AG04450 (cell line): ENCODE measurements around the gene OSBPL2. TPM values are rescaled to one million over a fixed set of nuclear protein-coding genes. Genes with fewer than 3 reads are reported as not detected.

Experiments
- CTCF ChIA-PET: fragments of 300-600, 350-600 bp; formaldehyde crosslinking; extraction: SDS; loops from one replicate; lab custom pipeline; 2022; ENCODE audit warnings: antibody characterized with exemption, inconsistent platforms; lab: Charles Lee
- POLR2A ChIA-PET: fragments of 350-600 bp; formaldehyde crosslinking; extraction: SDS; loops from one replicate; lab custom pipeline; 2021; ENCODE audit warnings: antibody characterized with exemption, inconsistent platforms; lab: Yijun Ruan, JAX
- DNase-seq: peaks from one replicate; pipeline ENCODE4 v3.0.0-alpha.2; 2011; ENCODE audit warnings: low read depth, low spot score
- H3K27ac ChIP-seq: one replicate; pipeline ENCODE4 v1.5.1; 2012; ENCODE audit warnings: low read depth, low read length, control low read depth
- H3K27me3 ChIP-seq: one replicate; pipeline ENCODE4 v1.6.0; 2012; ENCODE audit warnings: low read length; ENCODE audit not compliant: control insufficient read depth, insufficient read depth
- H3K4me3 ChIP-seq: 2 replicates; pipeline ENCODE4 v1.5.1; 2011; ENCODE audit warnings: mild to moderate bottlenecking, low read depth, low read length, control low read depth
- H3K9me3 ChIP-seq: 2 replicates; pipeline ENCODE4 v1.5.1; 2012; ENCODE audit warnings: low read length; ENCODE audit not compliant: control insufficient read depth, insufficient read depth
- polyA plus RNA-seq: library from polyadenylated mRNA; depleted of rRNA; stranded (reverse); fragments of >200 nt; gene quantifications from 2 replicates; pipeline ENCODE4 v1.2.3, GENCODE V29; 2011
- TF ChIP-seq, protein P1 (sequence below): IDR thresholded peaks from 2 replicates; pipeline ENCODE4 v1.5.1; 2011; ENCODE audit warnings: low read depth, low read length, control low read depth, inconsistent platforms

The OSBPL2 gene
- polyA plus RNA-seq, 1 experiment = 18.5 TPM

DNA sequence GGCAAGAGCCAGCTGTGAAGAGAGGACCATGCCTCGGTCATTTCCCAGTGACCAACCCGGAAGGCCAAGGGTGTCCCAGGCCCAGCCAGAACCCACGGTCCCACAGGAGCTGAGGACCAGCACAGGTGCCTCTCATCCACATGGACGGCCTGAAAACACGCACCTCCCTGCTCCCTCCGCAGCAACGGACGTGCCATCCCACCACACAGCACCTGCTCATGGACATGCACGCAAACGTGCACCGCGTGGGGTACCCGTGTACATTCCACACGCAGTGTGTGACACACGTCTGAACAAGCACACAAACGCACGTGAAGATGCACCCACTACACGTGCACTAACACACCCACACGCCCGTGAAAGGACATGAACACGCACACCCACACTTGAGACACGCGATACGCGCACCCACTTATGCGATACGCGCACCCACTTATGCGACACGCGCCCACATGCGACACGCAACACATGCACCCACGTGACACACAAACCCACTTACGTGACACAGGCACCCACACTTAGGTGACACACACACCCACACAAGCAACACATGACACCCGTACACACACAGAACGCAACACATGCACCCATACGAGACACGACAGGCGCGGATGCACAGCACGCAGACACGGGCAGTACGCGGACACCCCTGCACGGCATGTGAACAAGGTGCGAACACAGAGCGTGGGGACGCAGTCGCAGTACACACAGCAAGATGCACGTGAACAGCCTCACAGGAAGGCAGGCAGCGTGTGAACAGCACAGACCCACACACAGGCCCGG lies 98.6 kb downstream of the OSBPL2 start:
- H3K27me3 ChIP-seq = no peaks in the 10 kb centered on the region
- H3K4me3 ChIP-seq = no peak overlapping the region
- POLR2A ChIA-PET = no interaction called here
- no peak overlapping the region for H3K27ac ChIP-seq
- H3K9me3 ChIP-seq = peaks cover 5% of the 10 kb centered on the region
- DNase-seq = no peak
- CTCF ChIA-PET = no interaction called here
- TF ChIP-seq, protein P1, sequence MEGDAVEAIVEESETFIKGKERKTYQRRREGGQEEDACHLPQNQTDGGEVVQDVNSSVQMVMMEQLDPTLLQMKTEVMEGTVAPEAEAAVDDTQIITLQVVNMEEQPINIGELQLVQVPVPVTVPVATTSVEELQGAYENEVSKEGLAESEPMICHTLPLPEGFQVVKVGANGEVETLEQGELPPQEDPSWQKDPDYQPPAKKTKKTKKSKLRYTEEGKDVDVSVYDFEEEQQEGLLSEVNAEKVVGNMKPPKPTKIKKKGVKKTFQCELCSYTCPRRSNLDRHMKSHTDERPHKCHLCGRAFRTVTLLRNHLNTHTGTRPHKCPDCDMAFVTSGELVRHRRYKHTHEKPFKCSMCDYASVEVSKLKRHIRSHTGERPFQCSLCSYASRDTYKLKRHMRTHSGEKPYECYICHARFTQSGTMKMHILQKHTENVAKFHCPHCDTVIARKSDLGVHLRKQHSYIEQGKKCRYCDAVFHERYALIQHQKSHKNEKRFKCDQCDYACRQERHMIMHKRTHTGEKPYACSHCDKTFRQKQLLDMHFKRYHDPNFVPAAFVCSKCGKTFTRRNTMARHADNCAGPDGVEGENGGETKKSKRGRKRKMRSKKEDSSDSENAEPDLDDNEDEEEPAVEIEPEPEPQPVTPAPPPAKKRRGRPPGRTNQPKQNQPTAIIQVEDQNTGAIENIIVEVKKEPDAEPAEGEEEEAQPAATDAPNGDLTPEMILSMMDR = no peak

DNA sequence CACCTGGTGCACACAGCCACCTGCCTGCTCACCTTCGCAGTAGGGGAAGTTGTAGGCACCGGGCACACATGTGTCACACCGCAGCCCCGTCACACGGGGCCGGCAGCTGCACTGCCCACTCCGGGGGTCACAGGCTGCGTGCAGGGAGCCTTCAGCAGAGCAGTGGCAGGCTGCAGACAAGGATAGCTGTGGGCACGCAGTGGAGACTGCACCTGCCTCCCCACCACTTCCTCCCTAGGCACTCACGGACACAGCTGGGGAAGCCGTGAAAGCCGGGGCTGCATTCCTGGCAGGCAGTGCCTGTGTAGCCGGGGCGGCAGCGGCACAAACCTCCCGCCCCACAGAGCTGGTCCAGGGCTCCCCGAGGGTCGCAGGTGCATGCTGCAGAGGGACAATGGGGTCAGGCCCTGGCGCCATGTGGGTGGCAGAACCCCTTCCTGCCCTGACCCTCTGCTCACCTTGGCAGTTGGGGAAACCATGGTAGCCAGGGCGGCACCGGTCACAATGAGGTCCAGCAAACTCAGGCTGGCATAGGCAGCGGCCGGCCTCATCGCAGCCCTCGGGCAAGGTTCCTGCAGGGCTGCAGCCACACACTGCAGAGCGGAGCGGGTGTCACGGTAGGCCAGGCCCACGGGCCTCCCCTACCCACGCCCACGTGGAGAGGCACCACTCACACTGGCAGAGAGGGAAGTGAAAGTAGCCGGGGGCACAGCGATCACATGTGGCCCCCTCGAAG lies 99.4 kb downstream of the OSBPL2 start:
- CTCF ChIA-PET = no interaction called here
- Histone ChIP-seq H3K9me3 (peaks cover 5% of the 10 kb centered on the region), H3K27ac (no peak overlapping the region), H3K4me3 (no peak overlapping the region), H3K27me3 (no peaks in the 10 kb centered on the region)
- DNase-seq = no peak
- TF ChIP-seq, protein P1 = no peak
- POLR2A ChIA-PET = no interaction called here

DNA sequence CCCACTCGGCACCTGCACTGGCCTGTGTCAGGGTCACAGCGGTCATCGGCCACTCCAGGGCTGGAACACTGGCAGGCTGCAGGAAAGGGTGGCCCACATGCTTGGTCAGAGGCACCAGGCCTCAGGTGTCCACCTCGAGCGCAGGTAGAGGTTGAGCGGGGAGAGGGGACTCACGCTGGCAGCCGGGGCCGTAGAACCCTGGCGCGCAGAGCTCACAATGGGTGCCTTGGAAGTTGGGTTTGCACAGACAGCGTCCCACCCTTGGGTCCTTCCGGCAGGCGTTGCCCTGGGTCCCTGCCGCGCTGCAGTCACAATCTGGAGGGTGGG lies 99.9 kb downstream of the OSBPL2 start:
- CTCF ChIA-PET = no interaction called here

DNA sequence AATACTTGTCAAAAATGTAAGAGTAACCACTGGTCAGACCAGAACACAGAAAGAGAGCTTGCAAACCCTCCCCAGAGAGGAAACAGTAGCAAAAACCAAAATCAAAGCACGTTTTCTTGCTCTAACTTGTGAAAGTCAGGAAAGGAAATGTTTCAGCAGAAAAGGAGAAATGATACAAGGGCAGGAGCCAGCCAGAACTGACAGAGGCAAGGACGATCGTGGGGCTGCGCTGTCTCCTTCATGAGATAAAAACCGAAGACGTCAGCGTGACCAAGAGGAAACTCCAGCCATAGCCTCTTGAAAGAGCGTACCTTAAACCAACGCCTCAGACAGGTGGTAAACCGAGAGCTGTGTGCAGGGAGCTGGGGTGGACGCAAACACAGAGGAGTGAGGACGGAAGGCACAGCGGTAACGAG lies 101.3 kb downstream of the OSBPL2 start:
- TF ChIP-seq, protein P1 = no peak
- no peaks in the 10 kb centered on the region for H3K27me3 ChIP-seq
- POLR2A ChIA-PET = interaction anchor here (0.7 kb wide), 1 partner anchor 28 kb away, joined by 9 read pairs; no protein-coding TSS in a partner anchor
- no peak for DNase-seq
- H3K9me3 ChIP-seq = peaks cover 5% of the 10 kb centered on the region
- H3K4me3 ChIP-seq = no peak overlapping the region
- CTCF ChIA-PET = interaction anchor here (0.8 to 1.0 kb wide), 2 partner anchors 43 to 44 kb away, joined by 3 to 5 read pairs; no protein-coding TSS in a partner anchor
- no peak overlapping the region for H3K27ac ChIP-seq

More for the DNA sequence above, 99.9 kb downstream of the OSBPL2 start:
- POLR2A ChIA-PET = no interaction called here
- no peaks in the 10 kb centered on the region for H3K27me3 ChIP-seq
- TF ChIP-seq, protein P1 = no peak
- H3K27ac ChIP-seq = no peak overlapping the region
- no peak overlapping the region for H3K4me3 ChIP-seq
- peaks cover 5% of the 10 kb centered on the region for H3K9me3 ChIP-seq
- DNase-seq = no peak

DNA sequence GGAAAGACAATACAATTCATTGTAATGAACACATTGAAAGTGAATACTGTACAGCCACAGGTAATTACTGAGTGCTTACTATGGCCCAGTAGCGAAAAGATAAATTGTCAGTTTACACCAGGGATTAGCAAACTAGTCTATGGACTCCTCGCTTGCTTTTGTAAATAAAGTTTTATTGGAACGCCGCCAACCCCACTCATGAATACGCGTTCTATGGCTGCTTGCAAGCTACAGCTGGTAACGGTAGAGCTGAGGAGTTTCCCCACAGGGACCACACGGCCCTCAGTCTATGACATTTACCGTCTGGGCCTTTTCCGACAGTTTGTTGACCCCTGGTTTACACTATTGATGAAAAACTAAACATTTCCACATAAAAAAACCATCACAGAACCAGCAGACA lies 104.6 kb downstream of the OSBPL2 start:
- H3K27ac ChIP-seq = no peak overlapping the region
- H3K4me3 ChIP-seq = no peak overlapping the region
- no peak for DNase-seq
- H3K27me3 ChIP-seq = no peaks in the 10 kb centered on the region
- H3K9me3 ChIP-seq = peaks cover 5% of the 10 kb centered on the region
- POLR2A ChIA-PET = no interaction called here
- TF ChIP-seq, protein P1 = no peak
- CTCF ChIA-PET = interaction anchor here (1.3 kb wide), 1 partner anchor 40 kb away, joined by 3 read pairs; no protein-coding TSS in a partner anchor
